ENCODE results near the gene HADHA.

The HADHA gene

GRCh38 chr2:26243470-26244308 is 743 bp downstream of the HADHA start:
- peak; percentile 15 to 16 for DNase-seq

- no peak for DNase-seq
Measured at GRCh38 chr2:26241928-26242436, 2.5 kb downstream of the HADHA start.

GRCh38 chr2:26238311-26238958 is 6.0 kb downstream of the HADHA start:
- DNase-seq: no peak

GRCh38 chr2:26237868-26238267 is 6.6 kb downstream of the HADHA start:
- no peak for DNase-seq

GRCh38 chr2:26235089-26235488 is 9.3 kb downstream of the HADHA start:
- DNase-seq: peak in 1 of 2 experiments; percentile 4

GRCh38 chr2:26230806-26231205 is 13.6 kb downstream of the HADHA start:
- DNase-seq: no peak

- DNase-seq: no peak
Measured at GRCh38 chr2:26229595-26229994, 14.8 kb downstream of the HADHA start.

- no peak for DNase-seq
Measured at GRCh38 chr2:26224095-26224494, 20.3 kb downstream of the HADHA start.

- no peak for DNase-seq
Measured at GRCh38 chr2:26223018-26223417, 21.4 kb downstream of the HADHA start.

GRCh38 chr2:26217720-26218119 is 26.7 kb downstream of the HADHA start:
- DNase-seq: no peak

- no peak for DNase-seq
Measured at GRCh38 chr2:26216587-26216986, 27.8 kb downstream of the HADHA start.

GRCh38 chr2:26215833-26216232 is 28.6 kb downstream of the HADHA start:
- no peak for DNase-seq

GRCh38 chr2:26214759-26215158 is 29.7 kb downstream of the HADHA start:
- DNase-seq: no peak

GRCh38 chr2:26212011-26212410 is 32.4 kb downstream of the HADHA start:
- DNase-seq: no peak

GRCh38 chr2:26203906-26204305 is 40.5 kb downstream of the HADHA start:
- DNase-seq: no peak

- no peak for DNase-seq
Measured at GRCh38 chr2:26202981-26203490, 41.4 kb downstream of the HADHA start.

GRCh38 chr2:26197516-26197915 is 46.9 kb downstream of the HADHA start:
- no peak for DNase-seq

- DNase-seq: no peak
Measured at GRCh38 chr2:26196683-26197418, 47.6 kb downstream of the HADHA start.

GRCh38 chr2:26195040-26195984 is 49.1 kb downstream of the HADHA start:
- DNase-seq: peak in 1 of 2 experiments; percentile 29

GRCh38 chr2:26193578-26194231 is 50.7 kb downstream of the HADHA start:
- DNase-seq: no peak

Data from NCI-H526 (cell line).